Measurements from ENCODE around the gene ZNF555.

Gene ZNF555

DNA sequence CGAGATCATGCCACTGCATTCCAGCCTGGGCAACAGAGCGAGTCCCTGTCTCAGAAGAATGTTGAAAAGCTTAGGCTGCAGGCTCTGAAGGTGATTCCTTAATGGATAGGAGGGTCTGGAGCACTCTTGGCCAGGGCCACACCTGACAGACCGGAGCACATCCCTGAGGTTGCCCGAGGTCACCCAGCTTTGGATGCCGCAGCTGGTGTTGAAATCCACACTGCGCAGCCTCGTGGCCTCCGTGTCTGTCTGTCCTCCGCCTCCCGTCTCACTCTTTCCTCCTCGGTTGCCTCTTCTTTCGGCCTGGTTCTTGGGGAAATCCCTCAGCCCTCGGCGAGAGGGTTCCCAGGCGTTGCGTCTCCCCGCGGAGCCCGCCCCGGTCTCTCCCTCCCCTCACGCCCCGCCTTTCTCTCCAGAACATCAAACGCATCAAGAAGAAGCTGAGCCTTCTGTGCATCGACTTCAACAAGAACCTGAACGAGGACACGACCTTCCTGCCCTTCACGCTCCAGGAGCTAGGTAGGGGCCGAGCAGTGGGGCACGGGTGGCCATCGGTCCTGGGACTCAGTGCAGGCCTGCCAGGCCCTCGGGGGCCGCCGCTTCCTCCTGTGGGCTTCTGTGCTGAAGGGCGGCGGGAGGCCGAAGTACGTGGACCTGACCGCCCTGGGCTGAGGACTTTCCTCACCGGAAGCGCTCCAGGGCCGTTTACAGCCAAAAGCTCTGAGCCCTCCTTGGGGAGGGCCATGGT lies 41.8 kb upstream of the ZNF555 start:
- Histone ChIP-seq H3K4me3 (ENCODE audit: low read length) (no peak overlapping the region), H3K4me1 (ENCODE audit: control insufficient read depth, low read depth, low read length) (no peaks in the 10 kb centered on the region), H3K18ac (ENCODE audit: low read length) (no peak overlapping the region), H3K27me3 (ENCODE audit: insufficient read depth, low read length, poor library complexity) (no peaks in the 10 kb centered on the region), H3K4me2 (ENCODE audit: low read length) (no peak overlapping the region), H3K79me2 (ENCODE audit: control insufficient read depth, insufficient read depth, low read length) (no peaks in the 10 kb centered on the region), H3K4ac (ENCODE audit: low read depth, low read length) (no peak overlapping the region), H2BK120ac (ENCODE audit: low read depth, low read length) (no peak overlapping the region), H2BK5ac (ENCODE audit: low read length) (no peak overlapping the region), H2BK15ac (replicated peaks; ENCODE audit: low read depth) (no peak overlapping the region), H3K56ac (ENCODE audit: low read length) (no peak overlapping the region), H3K79me1 (ENCODE audit: low read length) (peaks cover 6% of the 10 kb centered on the region), H3K9ac (ENCODE audit: low read length) (no peak overlapping the region), H2AK5ac (ENCODE audit: low read length) (no peak overlapping the region), H3K23ac (ENCODE audit: low read length) (no peak overlapping the region), H3K27ac (ENCODE audit: low read depth, low read length) (no peak overlapping the region), H3K36me3 (ENCODE audit: control insufficient read depth, insufficient read depth, low read length) (peaks cover 18% of the 10 kb centered on the region), H4K5ac (ENCODE audit: low read length) (no peak overlapping the region), H4K8ac (ENCODE audit: low read depth, low read length) (no peak overlapping the region)
- no CpG with 5 or more reads among the region's 41 CpGs for WGBS (ENCODE audit: extremely low coverage, insufficient coverage, low lambda C conversion rate)
- no peak for DNase-seq

GRCh38 chr19:2800506-2800905 lies 40.8 kb upstream of the ZNF555 start:
- no peak overlapping the region for H3K4ac ChIP-seq (ENCODE audit: low read depth, low read length)
- no peak overlapping the region for H3K4me3 ChIP-seq (ENCODE audit: low read length)
- DNase-seq, result no peak
- H2BK120ac ChIP-seq (ENCODE audit: low read depth, low read length), result no peak overlapping the region
- H2BK5ac ChIP-seq (ENCODE audit: low read length), result no peak overlapping the region
- no peak overlapping the region for H2BK15ac ChIP-seq (replicated peaks; ENCODE audit: low read depth)
- peaks cover 6% of the 10 kb centered on the region for H3K79me1 ChIP-seq (ENCODE audit: low read length)
- WGBS (ENCODE audit: extremely low coverage, insufficient coverage, low lambda C conversion rate), result no CpG with 5 or more reads among the region's 22 CpGs
- H3K36me3 ChIP-seq (ENCODE audit: control insufficient read depth, insufficient read depth, low read length), result peaks cover 17% of the 10 kb centered on the region
- no peak overlapping the region for H4K8ac ChIP-seq (ENCODE audit: low read depth, low read length)
- H3K4me2 ChIP-seq (ENCODE audit: low read length), result no peak overlapping the region
- no peaks in the 10 kb centered on the region for H3K27me3 ChIP-seq (ENCODE audit: insufficient read depth, low read length, poor library complexity)
- no peak overlapping the region for H2AK5ac ChIP-seq (ENCODE audit: low read length)
- H3K18ac ChIP-seq (ENCODE audit: low read length), result no peak overlapping the region
- no peak overlapping the region for H3K27ac ChIP-seq (ENCODE audit: low read depth, low read length)
- H3K4me1 ChIP-seq (ENCODE audit: control insufficient read depth, low read depth, low read length), result no peaks in the 10 kb centered on the region
- no peak overlapping the region for H3K23ac ChIP-seq (ENCODE audit: low read length)
- H4K5ac ChIP-seq (ENCODE audit: low read length), result no peak overlapping the region
- H3K56ac ChIP-seq (ENCODE audit: low read length), result no peak overlapping the region
- no peak overlapping the region for H3K9ac ChIP-seq (ENCODE audit: low read length)
- no peaks in the 10 kb centered on the region for H3K79me2 ChIP-seq (ENCODE audit: control insufficient read depth, insufficient read depth, low read length)

- Histone ChIP-seq H3K56ac (ENCODE audit: low read length) (no peak overlapping the region), H2BK5ac (ENCODE audit: low read length) (no peak overlapping the region), H3K4me2 (ENCODE audit: low read length) (no peak overlapping the region), H3K4ac (ENCODE audit: low read depth, low read length) (no peak overlapping the region), H3K27ac (ENCODE audit: low read depth, low read length) (no peak overlapping the region), H3K4me3 (ENCODE audit: low read length) (no peak overlapping the region), H3K79me1 (ENCODE audit: low read length) (peaks cover 6% of the 10 kb centered on the region), H3K36me3 (ENCODE audit: control insufficient read depth, insufficient read depth, low read length) (peaks cover 16% of the 10 kb centered on the region), H3K79me2 (ENCODE audit: control insufficient read depth, insufficient read depth, low read length) (no peaks in the 10 kb centered on the region), H3K23ac (ENCODE audit: low read length) (no peak overlapping the region), H3K4me1 (ENCODE audit: control insufficient read depth, low read depth, low read length) (no peaks in the 10 kb centered on the region), H2BK120ac (ENCODE audit: low read depth, low read length) (no peak overlapping the region), H3K27me3 (ENCODE audit: insufficient read depth, low read length, poor library complexity) (no peaks in the 10 kb centered on the region), H4K8ac (ENCODE audit: low read depth, low read length) (no peak overlapping the region), H2AK5ac (ENCODE audit: low read length) (no peak overlapping the region), H2BK15ac (replicated peaks; ENCODE audit: low read depth) (no peak overlapping the region), H3K18ac (ENCODE audit: low read length) (no peak overlapping the region), H3K9ac (ENCODE audit: low read length) (no peak overlapping the region), H4K5ac (ENCODE audit: low read length) (no peak overlapping the region)
- no CpG with 5 or more reads among the region's 17 CpGs for WGBS (ENCODE audit: extremely low coverage, insufficient coverage, low lambda C conversion rate)
- DNase-seq, result no peak
These were observed 38.4 kb upstream of the ZNF555 start for GRCh38 chr19:2802826-2803225.

DNA sequence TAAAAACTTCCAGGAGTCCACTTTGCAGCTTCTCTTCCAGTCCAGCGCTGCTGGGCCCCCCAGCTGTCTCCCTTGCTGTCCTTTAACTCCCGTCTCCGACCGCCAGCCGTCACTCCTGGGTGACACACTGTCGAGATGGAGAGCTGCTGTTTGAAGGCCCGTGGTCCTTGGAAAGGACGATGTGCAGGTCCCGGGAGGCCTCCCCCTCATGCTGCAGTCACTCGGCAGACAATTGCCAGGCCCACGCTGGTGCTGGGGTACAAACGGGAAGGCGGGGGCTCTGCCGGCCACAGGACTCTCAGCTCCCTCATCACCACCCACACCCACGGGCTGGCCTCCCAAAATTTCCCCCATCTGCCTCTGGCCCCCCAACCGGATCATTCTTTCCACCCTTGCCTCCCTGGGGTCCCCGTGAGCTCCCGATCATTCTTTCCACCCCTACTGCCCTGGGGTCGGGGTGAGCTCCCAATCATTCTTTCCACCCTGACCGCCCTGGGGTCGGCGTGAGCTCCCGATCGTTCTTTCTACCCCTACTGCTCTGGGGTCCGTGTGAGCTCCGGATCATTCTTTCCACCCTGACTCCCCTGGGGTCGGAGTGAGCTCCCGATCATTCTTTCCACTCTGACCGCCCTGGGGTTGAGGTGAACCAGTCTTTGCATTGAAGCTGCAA lies 37.7 kb upstream of the ZNF555 start:
- Histone ChIP-seq H3K23ac (ENCODE audit: low read length) (no peak overlapping the region), H3K4me2 (ENCODE audit: low read length) (no peak overlapping the region), H3K18ac (ENCODE audit: low read length) (no peak overlapping the region), H3K4ac (ENCODE audit: low read depth, low read length) (no peak overlapping the region), H3K9ac (ENCODE audit: low read length) (no peak overlapping the region), H3K4me1 (ENCODE audit: control insufficient read depth, low read depth, low read length) (no peaks in the 10 kb centered on the region), H4K8ac (ENCODE audit: low read depth, low read length) (no peak overlapping the region), H2BK5ac (ENCODE audit: low read length) (no peak overlapping the region), H3K56ac (ENCODE audit: low read length) (no peak overlapping the region), H3K36me3 (ENCODE audit: control insufficient read depth, insufficient read depth, low read length) (peaks cover 14% of the 10 kb centered on the region), H3K27ac (ENCODE audit: low read depth, low read length) (no peak overlapping the region), H4K5ac (ENCODE audit: low read length) (no peak overlapping the region), H3K27me3 (ENCODE audit: insufficient read depth, low read length, poor library complexity) (no peaks in the 10 kb centered on the region), H3K4me3 (ENCODE audit: low read length) (no peak overlapping the region), H2BK15ac (replicated peaks; ENCODE audit: low read depth) (no peak overlapping the region), H3K79me2 (ENCODE audit: control insufficient read depth, insufficient read depth, low read length) (no peaks in the 10 kb centered on the region), H3K79me1 (ENCODE audit: low read length) (peaks cover 6% of the 10 kb centered on the region), H2AK5ac (ENCODE audit: low read length) (no peak overlapping the region), H2BK120ac (ENCODE audit: low read depth, low read length) (no peak overlapping the region)
- DNase-seq, result no peak
- WGBS (ENCODE audit: extremely low coverage, insufficient coverage, low lambda C conversion rate), result no CpG with 5 or more reads among the region's 29 CpGs

GRCh38 chr19:2804156-2805004 lies 36.9 kb upstream of the ZNF555 start:
- H3K79me1 ChIP-seq (ENCODE audit: low read length), result peaks cover 6% of the 10 kb centered on the region
- H3K4me3 ChIP-seq (ENCODE audit: low read length), result no peak overlapping the region
- no peak overlapping the region for H2BK5ac ChIP-seq (ENCODE audit: low read length)
- no peak overlapping the region for H3K9ac ChIP-seq (ENCODE audit: low read length)
- no peak overlapping the region for H3K27ac ChIP-seq (ENCODE audit: low read depth, low read length)
- H3K4ac ChIP-seq (ENCODE audit: low read depth, low read length), result no peak overlapping the region
- H3K23ac ChIP-seq (ENCODE audit: low read length), result no peak overlapping the region
- no peak overlapping the region for H3K56ac ChIP-seq (ENCODE audit: low read length)
- no peak overlapping the region for H4K8ac ChIP-seq (ENCODE audit: low read depth, low read length)
- no peaks in the 10 kb centered on the region for H3K27me3 ChIP-seq (ENCODE audit: insufficient read depth, low read length, poor library complexity)
- H3K36me3 ChIP-seq (ENCODE audit: control insufficient read depth, insufficient read depth, low read length), result peaks cover 16% of the 10 kb centered on the region
- H2BK15ac ChIP-seq (replicated peaks; ENCODE audit: low read depth), result no peak overlapping the region
- no peaks in the 10 kb centered on the region for H3K4me1 ChIP-seq (ENCODE audit: control insufficient read depth, low read depth, low read length)
- no peaks in the 10 kb centered on the region for H3K79me2 ChIP-seq (ENCODE audit: control insufficient read depth, insufficient read depth, low read length)
- no CpG with 5 or more reads among the region's 27 CpGs for WGBS (ENCODE audit: extremely low coverage, insufficient coverage, low lambda C conversion rate)
- no peak for DNase-seq
- H3K4me2 ChIP-seq (ENCODE audit: low read length), result no peak overlapping the region
- no peak overlapping the region for H3K18ac ChIP-seq (ENCODE audit: low read length)
- no peak overlapping the region for H2AK5ac ChIP-seq (ENCODE audit: low read length)
- H4K5ac ChIP-seq (ENCODE audit: low read length), result no peak overlapping the region
- H2BK120ac ChIP-seq (ENCODE audit: low read depth, low read length), result no peak overlapping the region
